Measurements from ENCODE around the gene ZDHHC20. TPM values are rescaled to one million over a fixed set of nuclear protein-coding genes. Genes with fewer than 3 reads are reported as not detected.

Gene ZDHHC20
- total RNA-seq, 3 donors from 2014 or later, result 55.2 to 77.4 (median 74.4) TPM

- DNase-seq (no peak), ATAC-seq (peak; percentile 77)
- Histone ChIP-seq H3K9me3 (no peaks in the 10 kb centered on the region), H3K36me3 (ENCODE audit: low read depth) (no peaks in the 10 kb centered on the region), H3K4me1 (ENCODE audit: low read depth) (peaks cover 7% of the 10 kb centered on the region), H3K4me3 (no peak overlapping the region)
- TF ChIP-seq CTCF (IDR thresholded peaks at IDR 0.05), result no peak
- intact Hi-C loops (cut with DNase I, micrococcal nuclease), result no loop called here
Measured at GRCh38 chr13:21453387-21454081, 5.6 kb downstream of the ZDHHC20 start.

- ATAC-seq, result no peak
- intact Hi-C loops (cut with DNase I, micrococcal nuclease), result no loop called here
Measured at GRCh38 chr13:21450936-21451335, 8.2 kb downstream of the ZDHHC20 start.

GRCh38 chr13:21446656-21447055 lies 12.4 kb downstream of the ZDHHC20 start:
- Histone ChIP-seq H3K9me3 (no peaks in the 10 kb centered on the region), H3K4me1 (ENCODE audit: low read depth) (peaks cover 3% of the 10 kb centered on the region)
- intact Hi-C loops (cut with DNase I, micrococcal nuclease), result no loop called here

More at GRCh38 chr13:21450936-21451335, 8.2 kb downstream of the ZDHHC20 start:
- Histone ChIP-seq H3K4me1 (ENCODE audit: low read depth) (no peaks in the 10 kb centered on the region), H3K36me3 (ENCODE audit: low read depth) (no peaks in the 10 kb centered on the region), H3K9me3 (no peaks in the 10 kb centered on the region), H3K4me3 (no peak overlapping the region)
- no peak for TF ChIP-seq CTCF (IDR thresholded peaks at IDR 0.05)
- no peak for DNase-seq

GRCh38 chr13:21445759-21446158 lies 13.3 kb downstream of the ZDHHC20 start:
- no peak for TF ChIP-seq CTCF (IDR thresholded peaks at IDR 0.05)
- intact Hi-C loops (cut with DNase I, micrococcal nuclease), result no loop called here
- no peak overlapping the region for H3K4me3 ChIP-seq
- no peaks in the 10 kb centered on the region for H3K36me3 ChIP-seq (ENCODE audit: low read depth)
- ATAC-seq (no peak), DNase-seq (no peak)
- H3K4me1 ChIP-seq (ENCODE audit: low read depth), result peaks cover 3% of the 10 kb centered on the region
- H3K9me3 ChIP-seq, result no peaks in the 10 kb centered on the region

More at GRCh38 chr13:21446656-21447055, 12.4 kb downstream of the ZDHHC20 start:
- TF ChIP-seq CTCF (IDR thresholded peaks at IDR 0.05), result no peak
- Histone ChIP-seq H3K36me3 (ENCODE audit: low read depth) (no peaks in the 10 kb centered on the region), H3K4me3 (no peak overlapping the region)
- DNase-seq (no peak), ATAC-seq (no peak)

GRCh38 chr13:21443171-21443570 lies 15.9 kb downstream of the ZDHHC20 start:
- no peak for ATAC-seq

More at GRCh38 chr13:21443171-21443570, 15.9 kb downstream of the ZDHHC20 start:
- Histone ChIP-seq H3K4me3 (no peak overlapping the region), H3K4me1 (ENCODE audit: low read depth) (peaks cover 3% of the 10 kb centered on the region), H3K9me3 (no peaks in the 10 kb centered on the region), H3K36me3 (ENCODE audit: low read depth) (no peaks in the 10 kb centered on the region)
- no peak for TF ChIP-seq CTCF (IDR thresholded peaks at IDR 0.05)
- intact Hi-C loops (cut with DNase I, micrococcal nuclease), result no loop called here
- DNase-seq, result no peak

Data from mucosa of descending colon (tissue), 3 donors.